CD14-positive monocyte (primary cell): Measurements from ENCODE around the gene SMIM30. TPM values are rescaled to one million over a fixed set of nuclear protein-coding genes. Genes with fewer than 3 reads are reported as not detected.

Experiments used
- DNase-seq, 3 donors: peaks; one replicate each; pipeline ENCODE4 v3.0.0-alpha.2; 2011 to 2022
- H2AFZ ChIP-seq: 2 replicates; pipeline ENCODE4 v1.6.0; 2012; ENCODE audit warnings: mild to moderate bottlenecking, low read depth, low read length, inconsistent platforms; ENCODE audit not compliant: insufficient read depth, poor library complexity, severe bottlenecking
- H3K27ac ChIP-seq, 2 donors: 1 replicate in 1 of 2; 2 replicates in 1 of 2; pipeline ENCODE4 v1.5.1; 2012 to 2013; ENCODE audit warnings: low read length in 2 of 2, control low read depth in 1 of 2, inconsistent platforms in 1 of 2, low read depth in 1 of 2, mild to moderate bottlenecking in 1 of 2
- H3K27me3 ChIP-seq, 2 donors: one replicate each; pipeline versions ENCODE4 v1.6.0 to v1.6.1; 2011 to 2013; ENCODE audit warnings: low read length in 2 of 2; ENCODE audit not compliant: control insufficient read depth in 2 of 2, insufficient read depth in 2 of 2
- H3K36me3 ChIP-seq, 2 donors: replicated peaks in 1 of 2; 1 replicate in 1 of 2; 2 replicates in 1 of 2; pipeline versions ENCODE4 v1.5.1 to v1.6.1; 2012 to 2013; ENCODE audit warnings: low read length in 2 of 2, control low read depth in 1 of 2, inconsistent platforms in 1 of 2, mild to moderate bottlenecking in 1 of 2; ENCODE audit not compliant: insufficient read depth in 2 of 2, control insufficient read depth in 1 of 2
- H3K4me1 ChIP-seq, 2 donors: 1 replicate in 1 of 2; 2 replicates in 1 of 2; pipeline versions ENCODE4 v1.5.1 to v1.6.1; 2012 to 2013; ENCODE audit warnings: low read length in 2 of 2, control low read depth in 1 of 2, inconsistent platforms in 1 of 2, mild to moderate bottlenecking in 1 of 2, moderate library complexity in 1 of 2; ENCODE audit not compliant: insufficient read depth in 2 of 2, control insufficient read depth in 1 of 2
- H3K4me2 ChIP-seq: replicated peaks from 2 replicates; pipeline ENCODE3; 2012; ENCODE audit warnings: low read length, moderate library complexity, mild to moderate bottlenecking; ENCODE audit not compliant: poor library complexity, severe bottlenecking; ENCODE audit errors: extremely low read depth
- H3K4me3 ChIP-seq, 3 experiments: fragments of 200-600 bp in 1 of 3; sonication (generic) in 1 of 3; replicated peaks in 1 of 3; 1 replicate in 2 of 3; 2 replicates in 1 of 3; pipeline ENCODE4 v1.5.1; 2011 to 2013; ENCODE audit warnings: low read length in 3 of 3, mild to moderate bottlenecking in 3 of 3, control low read depth in 2 of 3, low read depth in 2 of 3, inconsistent platforms in 1 of 3, moderate library complexity in 1 of 3
- H3K79me2 ChIP-seq: 2 replicates; pipeline ENCODE4 v1.6.0; 2012; ENCODE audit warnings: mild to moderate bottlenecking, control low read depth, inconsistent platforms, low read length, moderate library complexity; ENCODE audit not compliant: insufficient read depth
- H3K9ac ChIP-seq: 2 replicates; pipeline ENCODE4 v1.6.0; 2017; ENCODE audit warnings: low read length, mild to moderate bottlenecking; ENCODE audit not compliant: insufficient read depth, poor library complexity, severe bottlenecking
- H3K9me3 ChIP-seq, 2 donors: replicated peaks in 1 of 2; 1 replicate in 1 of 2; 2 replicates in 1 of 2; pipeline versions ENCODE4 v1.5.1 to v1.6.1; 2012 to 2013; ENCODE audit warnings: low read length in 2 of 2, control low read depth in 1 of 2; ENCODE audit not compliant: control insufficient read depth in 1 of 2, insufficient read depth in 1 of 2
- H4K20me1 ChIP-seq: 2 replicates; pipeline ENCODE4 v1.6.0; 2012; ENCODE audit warnings: mild to moderate bottlenecking, low read length, control low read depth, moderate library complexity; ENCODE audit not compliant: insufficient read depth
- H3K27ac Mint-ChIP-seq, 7 donors: one replicate each; pipeline ENCODE4 v1.8.0; 2020; ENCODE audit warnings: mild to moderate bottlenecking in 7 of 7, mixed read lengths in 7 of 7, moderate library complexity in 6 of 7, inconsistent platforms in 2 of 7
- H3K27me3 Mint-ChIP-seq, 3 donors: one replicate each; pipeline ENCODE4 v1.8.0; 2021 to 2022; ENCODE audit warnings: low read depth in 3 of 3, mild to moderate bottlenecking in 3 of 3, mixed read lengths in 3 of 3, moderate library complexity in 3 of 3, inconsistent platforms in 1 of 3
- H3K36me3 Mint-ChIP-seq, 2 donors: one replicate each; pipeline ENCODE4 v1.8.0; 2020; ENCODE audit warnings: mixed read lengths in 2 of 2, inconsistent platforms in 1 of 2, mild to moderate bottlenecking in 1 of 2
- H3K4me1 Mint-ChIP-seq: one replicate; pipeline ENCODE4 v1.8.0; 2020; ENCODE audit warnings: mild to moderate bottlenecking, mixed read lengths
- H3K4me3 Mint-ChIP-seq, 2 donors: one replicate each; pipeline ENCODE4 v1.8.0; 2020; ENCODE audit warnings: mild to moderate bottlenecking in 2 of 2, mixed read lengths in 2 of 2, moderate library complexity in 1 of 2
- H3K9me3 Mint-ChIP-seq, 7 donors: one replicate each; pipeline ENCODE4 v1.8.0; 2020 to 2022; ENCODE audit warnings: mixed read lengths in 7 of 7, mild to moderate bottlenecking in 6 of 7, moderate library complexity in 6 of 7, inconsistent platforms in 2 of 7
- CTCF ChIP-seq: fragments of 200-600 bp; IDR thresholded peaks from one replicate; pipeline ENCODE4 v1.8.0; 2022; ENCODE audit warnings: antibody characterized with exemption, mild to moderate bottlenecking
- WGBS: methylation state at CpG from one replicate; pipeline ENCODE4 v1.1.5; 2013; ENCODE audit warnings: missing lambda C conversion rate; ENCODE audit not compliant: insufficient coverage; 5-methylcytosine and 5-hydroxymethylcytosine counted together
- intact Hi-C, 2 donors: fragments of 100-400 bp; cut with micrococcal nuclease; formaldehyde crosslinking; loops; one replicate each; pipeline versions ENCODE4 v1.15.0 to v1.15.1; 2023
- polyA plus RNA-seq, 3 donors: library from polyadenylated mRNA; depleted of rRNA in 1 of 3; unstranded in 2 of 3; stranded (reverse) in 1 of 3; fragments of 300-500 nt in 2 of 3; fragments of >200 nt in 1 of 3; fragmentation: Illumina TruSeq in 2 of 3; gene quantifications; 1 replicate in 2 of 3; 2 replicates in 1 of 3; pipeline ENCODE4 v1.2.3, GENCODE V29; 2012 to 2021

The SMIM30 gene
- polyA plus RNA-seq, 3 donors = 11.6 to 55.0 (median 43.6) TPM

GRCh38 chr7:113092762-113093161 is 25.6 kb downstream of the SMIM30 start:
- intact Hi-C loops = no loop called here
- H4K20me1 ChIP-seq = no peaks in the 10 kb centered on the region
- H3K4me3 ChIP-seq = no peak overlapping the region
- Mint-ChIP-seq H3K9me3 (peaks cover 0 to 4% (median 0%) of the 10 kb centered on the region in 7 donors), H3K27me3 (peaks cover 6 to 11% (median 11%) of the 10 kb centered on the region in 3 donors), H3K4me1 (peaks cover 2% of the 10 kb centered on the region), H3K4me3 (no peak overlapping the region), H3K27ac (no peak overlapping the region), H3K36me3 (no peaks in the 10 kb centered on the region)
- H2AFZ ChIP-seq = no peak overlapping the region
- 100% methylated on average over 1 of the region's 1 CpG for WGBS
- no peaks in the 10 kb centered on the region for H3K4me1 ChIP-seq
- H3K79me2 ChIP-seq = no peaks in the 10 kb centered on the region
- DNase-seq = no peak
- peaks cover 2 to 10% of the 10 kb centered on the region in 2 donors for H3K27me3 ChIP-seq
- H3K4me2 ChIP-seq = no peak overlapping the region
- H3K36me3 ChIP-seq = no peaks in the 10 kb centered on the region
- no peaks in the 10 kb centered on the region for H3K9me3 ChIP-seq
- H3K27ac ChIP-seq = no peak overlapping the region
- no peak for TF ChIP-seq CTCF
- H3K9ac ChIP-seq = no peak overlapping the region

GRCh38 chr7:113087071-113087998 is 31.0 kb downstream of the SMIM30 start:
- peaks cover 21 to 42% (median 41%) of the 10 kb centered on the region in 3 donors for H3K27me3 Mint-ChIP-seq
- peak overlapping the region in 3 of 7 donors; percentile 40 to 63 (median 42) for H3K27ac Mint-ChIP-seq
- H3K9ac ChIP-seq = no peak overlapping the region

More at GRCh38 chr7:113087071-113087998, 31.0 kb downstream of the SMIM30 start:
- peak overlapping the region in 2 of 3 experiments; percentile 22 to 72 for H3K4me3 ChIP-seq
- no peaks in the 10 kb centered on the region for H3K36me3 ChIP-seq
- no peaks in the 10 kb centered on the region for H3K36me3 Mint-ChIP-seq
- H3K79me2 ChIP-seq = no peaks in the 10 kb centered on the region
- H3K9me3 ChIP-seq = no peaks in the 10 kb centered on the region
- peak overlapping the region; percentile 71 for H2AFZ ChIP-seq
- intact Hi-C loops = no loop called here
- H3K4me1 Mint-ChIP-seq = peaks cover 11% of the 10 kb centered on the region
- DNase-seq = peak; percentile 22 to 42 (median 35)
- peak overlapping the region; percentile 45 to 78 for H3K4me3 Mint-ChIP-seq
- H3K4me2 ChIP-seq = peak overlapping the region; percentile 73
- H3K9me3 Mint-ChIP-seq = peaks cover 0 to 8% (median 2%) of the 10 kb centered on the region in 7 donors
- WGBS = no CpG with 5 or more reads among the region's 15 CpGs
- peaks cover 8 to 10% of the 10 kb centered on the region in 2 donors for H3K4me1 ChIP-seq
- H3K27ac ChIP-seq = no peak overlapping the region
- no peak for TF ChIP-seq CTCF
- H3K27me3 ChIP-seq = peaks cover 21 to 46% of the 10 kb centered on the region in 2 donors
- H4K20me1 ChIP-seq = no peaks in the 10 kb centered on the region
